ENCODE measurements around the gene RPP25L.

The RPP25L gene

DNA sequence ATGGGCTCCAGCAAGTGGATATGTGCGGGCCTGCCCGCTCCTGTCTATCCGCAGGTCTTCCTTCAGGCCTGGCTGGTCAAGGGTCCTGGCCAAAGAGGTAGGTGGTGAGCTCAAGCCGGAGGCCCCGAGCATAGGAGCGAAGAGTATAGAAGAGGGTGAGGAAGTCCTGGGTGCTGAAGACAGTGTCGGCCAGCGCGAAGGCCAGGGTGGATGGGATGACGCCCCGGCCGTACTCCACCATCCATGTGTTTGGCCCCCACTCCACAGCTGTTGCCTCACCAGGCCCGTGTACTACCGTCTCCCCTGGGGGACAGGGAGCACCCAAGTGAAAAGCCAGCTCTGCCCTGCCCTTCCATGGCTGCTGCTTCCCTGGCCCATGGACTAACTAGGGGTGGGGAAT lies 23.7 kb upstream of the RPP25L start:
- TF ChIP-seq, protein P1, sequence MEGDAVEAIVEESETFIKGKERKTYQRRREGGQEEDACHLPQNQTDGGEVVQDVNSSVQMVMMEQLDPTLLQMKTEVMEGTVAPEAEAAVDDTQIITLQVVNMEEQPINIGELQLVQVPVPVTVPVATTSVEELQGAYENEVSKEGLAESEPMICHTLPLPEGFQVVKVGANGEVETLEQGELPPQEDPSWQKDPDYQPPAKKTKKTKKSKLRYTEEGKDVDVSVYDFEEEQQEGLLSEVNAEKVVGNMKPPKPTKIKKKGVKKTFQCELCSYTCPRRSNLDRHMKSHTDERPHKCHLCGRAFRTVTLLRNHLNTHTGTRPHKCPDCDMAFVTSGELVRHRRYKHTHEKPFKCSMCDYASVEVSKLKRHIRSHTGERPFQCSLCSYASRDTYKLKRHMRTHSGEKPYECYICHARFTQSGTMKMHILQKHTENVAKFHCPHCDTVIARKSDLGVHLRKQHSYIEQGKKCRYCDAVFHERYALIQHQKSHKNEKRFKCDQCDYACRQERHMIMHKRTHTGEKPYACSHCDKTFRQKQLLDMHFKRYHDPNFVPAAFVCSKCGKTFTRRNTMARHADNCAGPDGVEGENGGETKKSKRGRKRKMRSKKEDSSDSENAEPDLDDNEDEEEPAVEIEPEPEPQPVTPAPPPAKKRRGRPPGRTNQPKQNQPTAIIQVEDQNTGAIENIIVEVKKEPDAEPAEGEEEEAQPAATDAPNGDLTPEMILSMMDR (IDR thresholded peaks at IDR 0.05): no peak

DNA sequence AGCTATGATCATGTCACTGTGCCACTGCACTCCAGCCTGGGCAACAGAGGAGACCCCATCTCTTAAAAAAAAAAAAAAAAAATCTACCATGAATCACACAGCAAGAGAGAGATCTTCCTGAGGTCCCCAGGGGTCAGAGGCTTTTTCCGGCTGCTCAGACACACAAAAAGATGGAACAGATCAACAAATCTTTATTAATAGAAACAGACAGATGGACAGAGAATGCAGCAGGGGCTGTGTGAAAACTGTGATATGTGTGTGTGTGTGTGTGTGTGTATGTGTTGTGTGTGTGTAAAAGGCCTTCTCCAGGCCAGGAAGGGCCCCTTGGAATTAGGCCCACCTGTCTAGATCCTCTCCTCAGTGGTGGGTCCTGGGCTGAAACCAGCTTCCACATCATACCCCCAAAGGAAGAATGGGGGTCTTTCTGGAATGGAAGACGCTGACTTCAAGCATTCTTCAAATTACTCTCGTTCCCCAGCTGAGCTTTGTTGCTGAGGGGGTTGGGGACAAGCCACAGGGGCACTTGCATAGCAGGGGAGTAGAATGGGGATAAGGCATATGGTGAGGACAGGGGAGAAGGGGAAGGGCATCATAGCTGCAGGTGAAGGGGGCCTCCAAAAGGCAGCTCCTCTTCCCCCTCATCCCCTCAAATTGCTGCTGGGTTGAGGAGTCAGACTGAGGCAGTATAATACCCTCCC lies 22.8 kb upstream of the RPP25L start:
- TF ChIP-seq, protein P1 (IDR thresholded peaks at IDR 0.05): no peak

GRCh38 chr9:34633851-34634550 lies 22.1 kb upstream of the RPP25L start:
- TF ChIP-seq, protein P1 (IDR thresholded peaks at IDR 0.05): peak; percentile 91

GRCh38 chr9:34633166-34633565 lies 21.3 kb upstream of the RPP25L start:
- TF ChIP-seq, protein P1 (IDR thresholded peaks at IDR 0.05): no peak

DNA sequence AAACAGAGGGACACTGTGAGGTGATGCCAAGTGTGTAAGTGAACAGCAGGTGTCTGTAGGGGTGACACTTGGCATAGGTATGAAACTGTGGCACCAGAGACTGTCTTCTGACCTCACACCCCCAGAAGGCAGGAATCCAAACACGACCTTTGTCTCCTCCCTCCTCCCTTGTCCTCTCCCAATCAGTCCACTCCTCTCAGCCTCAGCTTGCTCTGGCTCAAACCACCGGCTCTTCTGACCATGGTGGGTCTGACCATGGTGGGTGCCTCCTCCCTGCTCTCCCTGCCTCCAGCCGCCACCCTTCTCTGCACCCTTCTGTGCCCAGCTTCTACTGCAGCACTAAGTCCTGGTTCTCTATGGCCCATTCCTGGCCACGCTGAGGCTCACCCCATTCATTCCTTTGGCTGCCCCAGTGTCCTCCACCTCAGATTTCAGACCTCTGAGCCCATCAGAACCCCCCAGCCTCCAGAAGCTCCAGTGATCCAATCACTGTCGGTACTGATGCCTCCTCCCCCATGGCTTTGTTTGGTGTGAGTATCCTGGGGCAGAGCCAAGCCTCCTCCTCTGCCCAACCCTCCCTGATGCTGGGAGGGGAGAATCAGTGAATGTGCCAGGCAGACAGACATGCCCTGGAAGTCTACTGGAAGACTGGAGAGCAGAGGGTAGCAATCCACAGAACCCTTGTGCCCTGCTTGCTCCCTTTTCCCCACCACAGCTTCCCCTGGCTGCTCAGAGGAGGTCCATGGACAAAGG lies 18.7 kb upstream of the RPP25L start:
- TF ChIP-seq, protein P1 (IDR thresholded peaks at IDR 0.05): no peak

- TF ChIP-seq, protein P1 (IDR thresholded peaks at IDR 0.05): no peak
These were observed 17.6 kb upstream of the RPP25L start for GRCh38 chr9:34629491-34629808.

DNA sequence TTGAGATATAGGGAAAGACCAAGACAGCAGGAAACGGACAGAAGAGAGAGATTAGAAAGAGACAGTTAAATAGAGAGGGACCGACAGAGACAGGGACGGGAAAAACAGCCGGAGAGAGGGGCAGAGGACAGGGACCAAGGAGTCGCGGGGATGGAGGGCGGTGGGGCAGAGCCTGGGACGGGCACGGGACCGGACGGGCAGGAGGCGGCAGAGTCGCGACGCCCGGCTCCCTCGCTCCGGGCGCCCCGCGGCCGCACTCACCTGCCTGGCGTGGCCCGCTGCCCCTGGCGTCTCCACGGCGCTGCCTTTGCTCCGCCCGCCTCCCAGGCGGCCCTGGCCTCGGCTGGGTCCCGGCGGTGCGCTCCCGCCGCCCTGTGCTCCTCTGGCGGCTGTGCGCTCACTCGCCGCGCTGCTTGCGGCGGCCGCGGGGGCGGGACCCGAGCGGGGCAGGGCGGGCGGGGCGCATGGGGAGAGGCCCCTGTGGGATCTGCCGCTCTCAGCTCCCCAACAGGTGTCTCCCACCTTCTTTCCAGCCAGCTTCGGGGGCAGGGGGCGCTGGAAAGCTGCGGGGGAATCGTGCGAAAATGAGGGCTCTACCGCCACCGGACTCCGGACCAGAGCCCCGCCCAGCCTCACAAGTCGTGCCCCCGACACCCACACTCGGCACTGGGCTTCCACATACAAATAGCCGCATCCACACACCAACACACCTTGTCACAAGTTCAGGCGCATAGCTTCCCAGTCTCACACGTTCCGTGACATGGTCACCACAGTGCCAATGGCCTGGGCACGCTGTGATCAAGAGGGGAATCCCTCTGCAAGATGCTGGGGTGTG lies 17.0 kb upstream of the RPP25L start, which contains the start of gene ARID3C:
TSS of gene ARID3C (minus strand) at position 411 of the 835 bp plus-strand sequence. CDS start 1,052 bp downstream, outside the sequence.
- TF ChIP-seq, protein P1 (IDR thresholded peaks at IDR 0.05): no peak
